IPS DF 6.9 (cell line): ENCODE measurements around the gene CLTC.

Experiments used
- DNase-seq: peaks from one replicate; pipeline ENCODE4 v3.0.0-alpha.2; 2013; ENCODE audit warnings: low read depth, low spot score
- H3K27ac ChIP-seq: one replicate; pipeline ENCODE4 v1.5.1; 2013; ENCODE audit warnings: low read length, control low read depth
- H3K27me3 ChIP-seq: 2 replicates; pipeline ENCODE4 v1.6.1; 2013; ENCODE audit warnings: mild to moderate bottlenecking, low read length; ENCODE audit not compliant: control insufficient read depth, insufficient read depth
- H3K36me3 ChIP-seq: 2 replicates; pipeline ENCODE4 v1.6.1; 2013; ENCODE audit warnings: low read length; ENCODE audit not compliant: control insufficient read depth, insufficient read depth
- H3K4me1 ChIP-seq: 2 replicates; pipeline ENCODE4 v1.6.1; 2013; ENCODE audit warnings: low read length; ENCODE audit not compliant: control insufficient read depth, insufficient read depth
- H3K4me3 ChIP-seq: 2 replicates; pipeline ENCODE4 v1.5.1; 2013; ENCODE audit warnings: mild to moderate bottlenecking, low read length
- H3K9me3 ChIP-seq: 2 replicates; pipeline ENCODE4 v1.6.1; 2013; ENCODE audit warnings: low read length, inconsistent platforms; ENCODE audit not compliant: control insufficient read depth, insufficient read depth
- WGBS: extraction: QIAGEN DNeasy Blood & Tissue Kit; methylation state at CpG from one replicate; pipeline ENCODE4 v1.1.7; 2013; ENCODE audit warnings: mixed read lengths, missing lambda C conversion rate; ENCODE audit not compliant: insufficient read length, insufficient coverage; 5-methylcytosine and 5-hydroxymethylcytosine counted together

Gene CLTC

DNA sequence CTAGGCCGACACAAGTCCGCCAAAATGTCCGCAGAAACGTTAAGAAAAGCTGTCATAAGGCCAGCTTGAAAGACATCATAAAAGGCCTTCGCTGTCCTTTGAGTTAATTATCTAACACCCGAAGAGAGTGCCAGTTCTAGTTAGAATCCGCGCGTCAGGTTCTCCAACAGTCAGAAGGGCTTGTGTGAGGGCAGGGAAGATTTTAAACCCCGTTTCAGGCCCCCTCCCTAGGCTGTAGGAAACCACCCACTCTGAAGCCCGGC, 729 bp upstream of the CLTC start:
- Histone ChIP-seq H3K4me3 (peak overlapping the region; percentile 92; the same call in 1 of the 2 replicates), H3K27me3 (no peaks in the 10 kb centered on the region), H3K36me3 (no peaks in the 10 kb centered on the region), H3K4me1 (no peaks in the 10 kb centered on the region), H3K27ac (no peak overlapping the region), H3K9me3 (no peaks in the 10 kb centered on the region)
- DNase-seq: no peak
- no CpG with 5 or more reads among the region's 11 CpGs for WGBS

DNA sequence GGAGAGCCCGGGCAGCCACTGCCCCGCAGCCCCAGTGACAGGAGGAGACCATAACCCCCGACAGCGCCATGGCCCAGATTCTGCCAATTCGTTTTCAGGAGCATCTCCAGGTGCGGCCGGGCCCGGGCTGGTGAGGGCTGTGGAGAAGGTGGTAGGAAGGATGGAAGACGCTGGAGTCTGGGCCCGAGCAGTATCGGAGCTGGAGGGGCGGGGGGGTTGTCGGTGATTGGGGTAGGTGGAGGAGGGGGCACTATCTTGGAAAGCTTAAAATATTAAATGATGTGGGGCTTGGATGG, 317 bp downstream of the CLTC start:
- no CpG with 5 or more reads among the region's 13 CpGs for WGBS
- Histone ChIP-seq H3K4me1 (no peaks in the 10 kb centered on the region), H3K4me3 (peak overlapping the region; percentile 92)

DNA sequence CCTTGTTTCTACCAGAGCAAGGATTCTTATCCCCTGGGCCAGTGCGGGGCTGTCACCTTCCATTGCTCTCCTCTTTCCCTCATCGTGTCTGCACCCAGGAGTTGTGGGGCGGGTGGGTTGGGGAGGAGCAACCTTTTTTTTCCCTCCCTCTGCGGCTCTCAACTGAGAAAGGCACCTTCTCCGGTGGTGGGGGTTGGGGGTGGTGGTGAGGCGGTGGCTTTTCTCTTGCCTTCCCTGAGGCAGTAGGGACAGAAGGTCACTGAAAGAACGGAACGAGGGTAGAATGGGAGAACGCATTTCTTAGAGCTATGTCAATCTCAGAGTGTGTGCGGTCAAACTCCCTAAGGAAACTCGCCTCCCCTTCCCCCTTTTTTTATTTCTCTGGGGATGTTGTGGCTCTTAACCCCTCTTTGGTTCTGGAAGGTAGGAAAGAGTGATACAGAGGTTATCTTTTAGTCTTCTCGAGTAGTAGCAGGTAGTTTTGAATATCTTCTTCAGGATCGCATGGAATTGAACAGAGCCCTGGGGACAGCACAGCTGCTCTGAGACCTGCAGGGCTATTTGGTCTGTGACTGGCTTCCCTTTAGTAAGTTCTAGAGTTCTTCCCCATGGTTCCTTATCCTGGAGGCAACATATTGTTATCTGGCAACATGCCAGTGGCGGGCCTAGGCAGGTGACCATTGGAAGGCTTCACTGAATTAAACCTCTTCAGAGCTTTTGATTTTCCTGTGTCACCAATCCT, 994 bp downstream of the CLTC start:
- no CpG with 5 or more reads among the region's 14 CpGs for WGBS
- no peaks in the 10 kb centered on the region for H3K27me3 ChIP-seq
- H3K4me1 ChIP-seq: no peaks in the 10 kb centered on the region
- peak overlapping the region; percentile 92; the same call in 1 of the 2 replicates for H3K4me3 ChIP-seq
- no peak overlapping the region for H3K27ac ChIP-seq
- DNase-seq: no peak
- no peaks in the 10 kb centered on the region for H3K36me3 ChIP-seq
- no peaks in the 10 kb centered on the region for H3K9me3 ChIP-seq

More for the DNA sequence above, 317 bp downstream of the CLTC start:
- DNase-seq: no peak
- H3K9me3 ChIP-seq: no peaks in the 10 kb centered on the region
- no peaks in the 10 kb centered on the region for H3K27me3 ChIP-seq
- H3K36me3 ChIP-seq: no peaks in the 10 kb centered on the region
- no peak overlapping the region for H3K27ac ChIP-seq

DNA sequence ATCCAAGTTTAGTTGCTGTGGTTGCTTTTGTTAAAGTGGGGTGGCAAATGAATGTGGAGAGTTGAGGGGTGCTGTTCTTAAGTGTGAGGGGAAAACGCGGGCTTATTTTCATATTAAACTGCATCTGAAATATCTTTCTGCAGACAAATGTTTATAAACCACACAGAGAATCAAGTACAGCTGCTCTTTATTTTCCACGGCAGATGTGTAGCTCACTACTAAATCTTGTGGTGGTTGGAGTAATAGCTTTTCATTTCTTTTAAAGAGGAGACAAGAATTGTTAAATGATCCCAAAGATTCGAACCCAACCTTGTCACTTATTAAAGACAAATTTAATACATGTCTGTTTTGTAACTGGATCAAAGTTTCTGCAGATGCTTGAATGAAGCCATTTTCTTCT, 2.1 kb downstream of the CLTC start:
- Histone ChIP-seq H3K9me3 (no peaks in the 10 kb centered on the region), H3K4me1 (no peaks in the 10 kb centered on the region), H3K4me3 (no peak overlapping the region), H3K27ac (no peak overlapping the region), H3K27me3 (no peaks in the 10 kb centered on the region), H3K36me3 (no peaks in the 10 kb centered on the region)
- no peak for DNase-seq
- WGBS: no CpG with 5 or more reads among the region's 4 CpGs

DNA sequence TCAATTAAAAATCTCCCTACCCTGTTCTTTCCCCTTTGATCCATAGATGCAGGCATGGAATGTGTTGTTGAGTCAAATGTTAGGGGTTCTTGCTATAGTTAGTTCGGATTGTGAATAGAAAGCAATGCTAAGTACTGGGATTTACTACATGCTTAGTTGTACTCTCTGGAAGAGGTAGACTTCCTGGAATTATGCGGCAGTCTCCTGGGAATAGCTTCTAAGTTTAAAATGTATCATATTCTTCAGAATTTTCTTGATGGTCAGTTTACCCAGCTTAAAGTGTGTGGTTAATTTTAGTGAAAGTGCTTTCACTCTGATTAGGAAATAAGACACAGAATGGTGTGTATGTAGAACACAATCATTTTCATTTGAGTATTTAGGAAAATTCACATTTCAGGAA, 3.5 kb downstream of the CLTC start:
- WGBS: no CpG with 5 or more reads among the region's 2 CpGs
- no peaks in the 10 kb centered on the region for H3K9me3 ChIP-seq
- no peak for DNase-seq
- H3K27me3 ChIP-seq: no peaks in the 10 kb centered on the region
- no peaks in the 10 kb centered on the region for H3K4me1 ChIP-seq
- no peaks in the 10 kb centered on the region for H3K36me3 ChIP-seq
- H3K4me3 ChIP-seq: no peak overlapping the region
- no peak overlapping the region for H3K27ac ChIP-seq

DNA sequence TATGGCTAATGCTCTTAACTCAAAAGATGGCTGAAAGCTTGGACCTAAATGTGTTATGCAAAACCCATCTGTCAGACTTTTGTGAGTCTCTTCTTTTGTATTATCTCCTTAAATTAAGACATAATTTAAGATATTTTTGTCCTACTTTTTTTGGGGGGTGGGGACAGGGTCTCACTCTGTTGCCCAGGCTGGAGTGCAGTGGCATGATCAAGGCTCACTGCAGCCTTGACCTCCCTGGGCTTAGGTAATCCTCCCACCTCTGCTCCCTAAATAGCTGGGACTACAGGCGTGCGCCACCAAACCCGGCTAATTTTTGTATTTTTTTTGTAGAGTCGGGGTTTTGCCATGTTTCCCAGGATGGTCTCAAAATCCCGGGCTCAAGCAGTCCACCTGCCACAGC, 7.1 kb downstream of the CLTC start:
- no peaks in the 10 kb centered on the region; the same call in 1 of the 2 replicates for H3K36me3 ChIP-seq
- no CpG with 5 or more reads among the region's 5 CpGs for WGBS
- H3K27ac ChIP-seq: no peak overlapping the region
- DNase-seq: no peak
- no peaks in the 10 kb centered on the region for H3K27me3 ChIP-seq
- H3K9me3 ChIP-seq: no peaks in the 10 kb centered on the region
- no peak overlapping the region for H3K4me3 ChIP-seq
- no peaks in the 10 kb centered on the region for H3K4me1 ChIP-seq

DNA sequence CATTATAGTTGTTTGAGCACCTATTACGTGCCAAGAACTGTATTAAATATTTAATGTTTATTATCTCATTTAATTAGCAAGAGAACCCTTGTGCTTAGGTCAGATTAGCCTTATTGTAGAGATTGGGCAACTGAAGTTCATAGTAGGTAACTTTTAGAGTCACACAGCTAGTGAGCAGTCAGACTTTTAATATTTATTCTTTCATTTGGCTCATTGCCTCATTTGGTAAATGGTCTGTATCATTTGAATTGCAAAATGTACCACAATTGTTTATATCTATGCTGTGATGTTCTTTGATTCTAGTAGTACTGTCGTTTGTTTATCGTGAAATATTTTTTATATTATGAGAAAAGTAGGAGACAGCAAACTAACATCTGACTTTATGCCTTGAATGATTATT, 7.6 kb downstream of the CLTC start:
- no peaks in the 10 kb centered on the region for H3K27me3 ChIP-seq
- no peaks in the 10 kb centered on the region for H3K4me1 ChIP-seq
- H3K9me3 ChIP-seq: no peaks in the 10 kb centered on the region
- H3K36me3 ChIP-seq: no peaks in the 10 kb centered on the region; the same call in 1 of the 2 replicates
- H3K4me3 ChIP-seq: no peak overlapping the region
- WGBS: 100% methylated on average over 2 of the region's 3 CpGs
- no peak for DNase-seq
- no peak overlapping the region for H3K27ac ChIP-seq

DNA sequence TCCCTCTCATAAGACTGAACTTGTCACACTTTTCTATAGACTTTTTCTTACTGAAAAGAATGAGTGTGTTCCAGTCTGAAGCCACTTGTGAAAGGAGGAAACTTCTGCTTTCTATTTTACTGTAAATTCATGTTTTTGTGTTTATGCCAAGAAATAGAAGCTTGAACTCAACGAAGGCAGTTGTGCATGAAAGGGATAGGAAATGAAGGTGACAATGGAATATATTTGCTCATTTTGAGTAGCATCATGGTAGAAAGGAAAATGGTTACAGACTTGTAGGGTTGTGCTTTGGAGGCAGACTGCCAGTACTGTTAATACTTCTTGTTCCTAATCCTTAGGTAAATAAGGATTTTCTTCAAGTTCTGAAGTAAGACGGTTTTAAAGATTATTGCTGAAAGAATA, 8.1 kb downstream of the CLTC start:
- H3K9me3 ChIP-seq: no peaks in the 10 kb centered on the region
- no peaks in the 10 kb centered on the region; the same call in 1 of the 2 replicates for H3K36me3 ChIP-seq
- no peak for DNase-seq
- H3K27ac ChIP-seq: no peak overlapping the region
- H3K4me1 ChIP-seq: no peaks in the 10 kb centered on the region
- no peak overlapping the region for H3K4me3 ChIP-seq
- no CpG with 5 or more reads among the region's 2 CpGs for WGBS
- H3K27me3 ChIP-seq: no peaks in the 10 kb centered on the region

DNA sequence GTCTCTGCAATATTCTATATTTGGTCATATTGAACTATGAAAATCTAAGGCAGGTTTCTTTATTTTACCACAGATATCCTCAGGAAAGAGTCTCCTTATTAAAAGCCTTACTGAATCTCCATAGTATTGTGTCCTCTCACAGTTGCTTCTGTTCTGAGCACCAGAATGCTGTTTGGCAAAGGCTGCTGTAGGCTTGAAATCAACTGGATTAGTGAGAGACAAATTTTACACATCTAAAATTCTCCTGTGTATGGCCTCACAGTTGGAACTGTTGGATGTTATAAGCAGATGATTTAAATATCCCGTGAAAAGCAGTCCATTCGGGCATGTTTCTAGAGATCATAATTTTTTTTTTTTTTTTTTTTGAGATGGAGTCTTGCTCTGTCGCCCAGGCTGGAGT, 9.5 kb downstream of the CLTC start:
- Histone ChIP-seq H3K4me3 (no peak overlapping the region), H3K36me3 (no peaks in the 10 kb centered on the region; the same call in 1 of the 2 replicates), H3K27me3 (no peaks in the 10 kb centered on the region), H3K4me1 (no peaks in the 10 kb centered on the region; the same call in 1 of the 2 replicates), H3K27ac (no peak overlapping the region), H3K9me3 (no peaks in the 10 kb centered on the region)
- DNase-seq: no peak
- no CpG with 5 or more reads among the region's 3 CpGs for WGBS

DNA sequence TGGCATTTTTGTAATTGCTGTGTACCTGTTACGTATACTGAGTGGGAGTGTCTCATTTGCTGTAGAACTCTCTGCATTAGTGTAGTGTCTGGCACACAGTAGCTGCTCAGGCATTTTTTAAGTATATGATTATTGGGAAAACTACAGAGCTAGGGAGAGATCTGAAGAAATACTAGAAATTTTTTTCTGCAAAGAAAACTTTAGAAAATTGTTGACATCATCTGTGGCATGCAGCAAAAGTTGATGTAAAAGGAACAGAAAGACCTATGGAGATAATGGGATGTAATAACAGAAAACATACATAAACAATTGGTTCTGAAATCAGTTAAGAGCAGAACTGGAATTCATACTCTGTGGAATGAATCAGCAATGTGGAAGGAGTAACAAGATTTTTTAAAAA, 11.6 kb downstream of the CLTC start:
- no peaks in the 10 kb centered on the region; the same call in 1 of the 2 replicates for H3K36me3 ChIP-seq
- WGBS: no CpG with 5 or more reads among the region's 1 CpG
- H3K27me3 ChIP-seq: no peaks in the 10 kb centered on the region
- no peaks in the 10 kb centered on the region for H3K9me3 ChIP-seq
- DNase-seq: no peak
- no peaks in the 10 kb centered on the region; the same call in 1 of the 2 replicates for H3K4me1 ChIP-seq
- H3K4me3 ChIP-seq: no peak overlapping the region
- no peak overlapping the region for H3K27ac ChIP-seq

DNA sequence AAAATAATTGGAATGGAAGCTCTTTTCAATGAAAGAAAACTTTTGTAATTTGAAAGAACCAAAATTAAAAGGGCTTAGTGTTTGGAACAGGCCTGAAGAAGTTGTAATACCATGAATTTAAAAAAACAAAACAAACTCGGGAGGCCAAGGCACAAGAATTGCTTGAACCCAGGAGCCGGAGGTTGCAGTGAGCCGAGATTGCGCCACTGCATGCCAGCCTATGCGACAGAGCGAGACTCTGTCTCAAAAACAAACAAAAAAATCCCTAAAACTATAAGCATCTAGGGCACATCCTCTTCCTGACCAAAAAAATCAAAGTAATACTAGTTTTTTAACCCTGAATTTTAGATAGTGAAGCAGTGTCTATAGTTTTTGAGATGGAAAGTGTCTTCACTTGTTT, 12.7 kb downstream of the CLTC start:
- no peak overlapping the region for H3K27ac ChIP-seq

More for the DNA sequence above, 12.7 kb downstream of the CLTC start:
- Histone ChIP-seq H3K36me3 (no peaks in the 10 kb centered on the region; the same call in 1 of the 2 replicates), H3K27me3 (no peaks in the 10 kb centered on the region), H3K4me1 (no peaks in the 10 kb centered on the region; the same call in 1 of the 2 replicates), H3K9me3 (no peaks in the 10 kb centered on the region), H3K4me3 (no peak overlapping the region)
- no peak for DNase-seq
- WGBS: no CpG with 5 or more reads among the region's 6 CpGs
